ENCODE measurements around the gene NPPA.
"Not testable (repeated sequence)": the region's sequence is repeated elsewhere in the genome, so short reads cannot be mapped to it uniquely, and the experiment has no call there.

Gene NPPA

GRCh38 chr1:11813021-11813420, 34.6 kb downstream of the NPPA start:
- H3K27ac ChIP-seq (ENCODE audit: low read depth in 2 of 2, low read length in 2 of 2) = no peak overlapping the region

GRCh38 chr1:11807133-11807532, 40.5 kb downstream of the NPPA start:
- peak overlapping the region; percentile 94 to 96 for H3K9ac ChIP-seq (ENCODE audit: low read depth in 1 of 2, low read length in 2 of 2)
- H3K27ac ChIP-seq (ENCODE audit: low read depth in 2 of 2, low read length in 2 of 2) = peak overlapping the region; percentile 96 to 98
- no peaks in the 10 kb centered on the region for H3K27me3 ChIP-seq (ENCODE audit: control insufficient read depth in 2 of 2, insufficient read depth in 2 of 2, low read length in 2 of 2)
- H3K36me3 ChIP-seq (ENCODE audit: control insufficient read depth in 2 of 2, insufficient read depth in 2 of 2, low read length in 2 of 2) = peaks cover 9 to 10% of the 10 kb centered on the region in 2 donors
- no peaks in the 10 kb centered on the region for H3K9me3 ChIP-seq (ENCODE audit: control insufficient read depth in 2 of 2, low read length in 2 of 2)
- peak overlapping the region; percentile 89 to 90 for H3K4me3 ChIP-seq (ENCODE audit: low read length in 2 of 2)
- peaks cover 38 to 45% of the 10 kb centered on the region in 2 donors for H3K4me1 ChIP-seq (ENCODE audit: control insufficient read depth in 2 of 2, insufficient read depth in 2 of 2, low read length in 2 of 2)

More at GRCh38 chr1:11813021-11813420, 34.6 kb downstream of the NPPA start:
- H3K9me3 ChIP-seq (ENCODE audit: control insufficient read depth in 2 of 2, low read length in 2 of 2) = no peaks in the 10 kb centered on the region
- H3K27me3 ChIP-seq (ENCODE audit: control insufficient read depth in 2 of 2, insufficient read depth in 2 of 2, low read length in 2 of 2) = no peaks in the 10 kb centered on the region
- H3K4me3 ChIP-seq (ENCODE audit: low read length in 2 of 2) = no peak overlapping the region
- no peak overlapping the region for H3K9ac ChIP-seq (ENCODE audit: low read depth in 1 of 2, low read length in 2 of 2)
- H3K36me3 ChIP-seq (ENCODE audit: control insufficient read depth in 2 of 2, insufficient read depth in 2 of 2, low read length in 2 of 2) = peaks cover 28 to 39% of the 10 kb centered on the region in 2 donors
- peaks cover 0 to 15% of the 10 kb centered on the region in 2 donors for H3K4me1 ChIP-seq (ENCODE audit: control insufficient read depth in 2 of 2, insufficient read depth in 2 of 2, low read length in 2 of 2)

DNA sequence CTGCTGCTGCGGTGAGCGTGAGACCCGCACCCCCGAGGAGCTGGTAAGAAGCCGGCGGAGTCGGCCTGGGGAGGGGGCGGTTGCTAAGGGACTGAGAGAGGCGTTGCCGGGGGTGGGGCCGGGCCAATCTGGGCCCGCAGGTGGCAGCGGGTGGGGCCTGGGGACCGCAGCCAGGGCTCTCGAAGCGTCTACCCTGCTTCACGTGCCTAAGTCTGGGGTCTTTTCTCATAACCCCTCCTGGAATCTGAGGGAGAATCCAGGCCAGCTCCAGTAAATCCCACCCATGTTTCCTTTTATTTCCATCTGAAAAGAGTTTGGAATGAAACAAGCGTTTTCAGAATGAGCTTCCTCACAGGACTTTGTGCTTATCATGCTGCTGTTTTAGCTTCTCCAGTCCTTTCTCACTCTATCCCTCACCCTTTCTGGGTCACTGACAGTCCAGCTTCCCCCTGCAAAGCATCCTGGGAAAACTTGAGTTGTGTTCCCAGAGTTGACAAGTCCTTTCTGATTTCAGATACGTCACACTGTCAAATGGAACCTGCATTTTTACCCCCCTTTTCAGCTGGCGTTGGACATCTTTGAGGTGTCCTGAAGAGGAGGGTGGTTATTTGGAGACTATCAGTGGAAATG, 41.2 kb downstream of the NPPA start:
- Histone ChIP-seq H3K4me3 (ENCODE audit: low read length in 2 of 2) (peak overlapping the region; percentile 89 to 90), H3K36me3 (ENCODE audit: control insufficient read depth in 2 of 2, insufficient read depth in 2 of 2, low read length in 2 of 2) (peaks cover 4 to 5% of the 10 kb centered on the region in 2 donors), H3K9me3 (ENCODE audit: control insufficient read depth in 2 of 2, low read length in 2 of 2) (no peaks in the 10 kb centered on the region), H3K27ac (ENCODE audit: low read depth in 2 of 2, low read length in 2 of 2) (peak overlapping the region; percentile 96 to 98), H3K9ac (ENCODE audit: low read depth in 1 of 2, low read length in 2 of 2) (peak overlapping the region; percentile 94 to 96), H3K27me3 (ENCODE audit: control insufficient read depth in 2 of 2, insufficient read depth in 2 of 2, low read length in 2 of 2) (no peaks in the 10 kb centered on the region), H3K4me1 (ENCODE audit: control insufficient read depth in 2 of 2, insufficient read depth in 2 of 2, low read length in 2 of 2) (peaks cover 38 to 45% of the 10 kb centered on the region in 2 donors)

- Histone ChIP-seq H3K27me3 (ENCODE audit: control insufficient read depth in 2 of 2, insufficient read depth in 2 of 2, low read length in 2 of 2) (no peaks in the 10 kb centered on the region), H3K27ac (ENCODE audit: low read depth in 2 of 2, low read length in 2 of 2) (peak within 1 kb of the TSS; percentile 96 to 98), H3K4me3 (ENCODE audit: low read length in 2 of 2) (peak within 1 kb of the TSS; percentile 89 to 90), H3K9me3 (ENCODE audit: control insufficient read depth in 2 of 2, low read length in 2 of 2) (no peaks in the 10 kb centered on the region), H3K36me3 (ENCODE audit: control insufficient read depth in 2 of 2, insufficient read depth in 2 of 2, low read length in 2 of 2) (peaks cover 10 to 11% of the 10 kb centered on the region in 2 donors), H3K9ac (ENCODE audit: low read depth in 1 of 2, low read length in 2 of 2) (peak within 1 kb of the TSS; percentile 94 to 96), H3K4me1 (ENCODE audit: control insufficient read depth in 2 of 2, insufficient read depth in 2 of 2, low read length in 2 of 2) (peaks cover 38 to 45% of the 10 kb centered on the region in 2 donors)
Observed at GRCh38 chr1:11805422-11806306, 41.9 kb downstream of the NPPA start, which contains the start of the genes CLCN6 and MTHFR. Gene CLCN6 (plus strand): TSS chr1:11806191. CDS start chr1:11806263, 72 bp downstream. Gene MTHFR (minus strand): TSS chr1:11805964. CDS start chr1:11803116, 2,848 bp downstream.

- peaks cover 18 to 19% of the 10 kb centered on the region in 2 donors for H3K36me3 ChIP-seq (ENCODE audit: control insufficient read depth in 2 of 2, insufficient read depth in 2 of 2, low read length in 2 of 2)
- H3K27ac ChIP-seq (ENCODE audit: low read depth in 2 of 2, low read length in 2 of 2) = peak overlapping the region; percentile 96 to 98
- peaks cover 38 to 45% of the 10 kb centered on the region in 2 donors for H3K4me1 ChIP-seq (ENCODE audit: control insufficient read depth in 2 of 2, insufficient read depth in 2 of 2, low read length in 2 of 2)
- H3K9ac ChIP-seq (ENCODE audit: low read depth in 1 of 2, low read length in 2 of 2) = peak overlapping the region; percentile 94 to 96
- peak overlapping the region; percentile 89 to 90 for H3K4me3 ChIP-seq (ENCODE audit: low read length in 2 of 2)
- H3K27me3 ChIP-seq (ENCODE audit: control insufficient read depth in 2 of 2, insufficient read depth in 2 of 2, low read length in 2 of 2) = no peaks in the 10 kb centered on the region
- no peaks in the 10 kb centered on the region for H3K9me3 ChIP-seq (ENCODE audit: control insufficient read depth in 2 of 2, low read length in 2 of 2)
Observed at GRCh38 chr1:11804666-11805421, 42.7 kb downstream of the NPPA start.

DNA sequence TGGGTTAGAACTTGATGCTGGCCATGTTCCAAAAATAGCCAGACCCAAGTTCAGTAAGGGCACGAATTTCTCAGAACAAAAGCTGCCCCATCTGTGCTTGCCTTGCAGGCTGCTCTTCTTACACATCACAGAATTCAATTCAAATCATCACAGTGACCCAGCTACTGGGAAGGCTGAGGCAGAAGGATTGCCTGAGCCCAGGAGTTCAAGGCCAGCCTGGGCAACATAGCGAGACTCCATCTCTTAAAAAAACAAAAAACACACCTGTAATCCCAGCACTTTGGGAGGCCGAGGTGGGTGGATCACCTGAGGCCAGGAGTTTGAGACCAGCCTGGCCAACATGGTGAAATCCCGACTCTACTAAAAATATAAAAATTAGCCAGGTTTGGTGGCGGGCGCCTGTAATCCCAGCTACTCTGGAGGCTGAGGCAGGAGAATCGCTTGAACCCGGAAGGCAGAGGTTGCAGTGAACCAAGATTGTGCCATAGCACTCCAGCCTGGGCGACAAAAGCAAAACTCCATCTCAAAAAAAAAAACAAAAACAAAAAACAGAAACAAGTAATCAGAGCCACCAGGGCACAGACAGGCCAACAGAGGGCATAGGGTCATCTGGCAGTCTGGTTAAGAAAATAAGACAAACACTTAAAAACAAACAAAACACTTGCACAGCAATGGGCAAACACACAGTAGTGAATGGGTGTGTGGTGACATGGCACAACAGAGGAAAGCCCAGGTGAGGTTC, 43.5 kb downstream of the NPPA start:
- Histone ChIP-seq H3K4me3 (ENCODE audit: low read length in 2 of 2) (peak overlapping the region; percentile 89 to 90), H3K36me3 (ENCODE audit: control insufficient read depth in 2 of 2, insufficient read depth in 2 of 2, low read length in 2 of 2) (peaks cover 20 to 21% of the 10 kb centered on the region in 2 donors), H3K4me1 (ENCODE audit: control insufficient read depth in 2 of 2, insufficient read depth in 2 of 2, low read length in 2 of 2) (peaks cover 38 to 45% of the 10 kb centered on the region in 2 donors), H3K9ac (ENCODE audit: low read depth in 1 of 2, low read length in 2 of 2) (peak overlapping the region; percentile 34 to 47), H3K27ac (ENCODE audit: low read depth in 2 of 2, low read length in 2 of 2) (peak overlapping the region; percentile 96 to 98)
- H3K27me3 ChIP-seq (ENCODE audit: control insufficient read depth in 2 of 2, insufficient read depth in 2 of 2, low read length in 2 of 2); H3K9me3 ChIP-seq (ENCODE audit: control insufficient read depth in 2 of 2, low read length in 2 of 2): not testable (repeated sequence)

GRCh38 chr1:11802973-11803885, 44.4 kb downstream of the NPPA start:
- peaks cover 38 to 44% of the 10 kb centered on the region in 2 donors for H3K4me1 ChIP-seq (ENCODE audit: control insufficient read depth in 2 of 2, insufficient read depth in 2 of 2, low read length in 2 of 2)
- peak overlapping the region; percentile 62 to 80 for H3K4me3 ChIP-seq (ENCODE audit: low read length in 2 of 2)
- H3K36me3 ChIP-seq (ENCODE audit: control insufficient read depth in 2 of 2, insufficient read depth in 2 of 2, low read length in 2 of 2) = peaks cover 20 to 21% of the 10 kb centered on the region in 2 donors
- H3K9ac ChIP-seq (ENCODE audit: low read depth in 1 of 2, low read length in 2 of 2) = peak overlapping the region; percentile 63 to 83
- peak overlapping the region; percentile 73 to 85 for H3K27ac ChIP-seq (ENCODE audit: low read depth in 2 of 2, low read length in 2 of 2)
- no peaks in the 10 kb centered on the region for H3K9me3 ChIP-seq (ENCODE audit: control insufficient read depth in 2 of 2, low read length in 2 of 2)
- H3K27me3 ChIP-seq (ENCODE audit: control insufficient read depth in 2 of 2, insufficient read depth in 2 of 2, low read length in 2 of 2) = no peaks in the 10 kb centered on the region

DNA sequence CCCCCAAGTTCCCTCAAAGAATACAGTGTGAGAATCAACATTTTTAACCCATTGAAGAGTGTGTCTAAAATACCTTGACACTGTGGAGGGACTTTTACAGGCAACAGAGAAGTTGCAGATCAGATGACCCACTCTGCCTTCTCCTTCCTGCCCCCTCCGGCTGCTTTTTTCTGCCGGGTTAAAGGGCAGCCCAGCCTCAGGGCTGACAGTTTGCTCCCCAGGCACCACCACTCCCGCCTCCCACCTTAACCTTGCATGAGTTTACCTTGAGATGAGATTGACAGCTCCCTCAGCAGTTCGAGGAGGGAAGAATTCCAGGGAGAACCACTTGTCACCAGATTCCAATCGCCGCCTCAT, 45.0 kb downstream of the NPPA start:
- Histone ChIP-seq H3K4me3 (ENCODE audit: low read length in 2 of 2) (peak overlapping the region; percentile 62 to 80), H3K9me3 (ENCODE audit: control insufficient read depth in 2 of 2, low read length in 2 of 2) (no peaks in the 10 kb centered on the region), H3K27ac (ENCODE audit: low read depth in 2 of 2, low read length in 2 of 2) (peak overlapping the region; percentile 73 to 85), H3K9ac (ENCODE audit: low read depth in 1 of 2, low read length in 2 of 2) (peak overlapping the region; percentile 63 to 83), H3K27me3 (ENCODE audit: control insufficient read depth in 2 of 2, insufficient read depth in 2 of 2, low read length in 2 of 2) (no peaks in the 10 kb centered on the region), H3K4me1 (ENCODE audit: control insufficient read depth in 2 of 2, insufficient read depth in 2 of 2, low read length in 2 of 2) (peaks cover 37 to 40% of the 10 kb centered on the region in 2 donors), H3K36me3 (ENCODE audit: control insufficient read depth in 2 of 2, insufficient read depth in 2 of 2, low read length in 2 of 2) (peaks cover 20 to 21% of the 10 kb centered on the region in 2 donors)
